Suprapubic skin (tissue), 3 donors: ENCODE measurements around the gene HTR2B.

Source experiments
- CTCF ChIP-seq, 2 donors: fragments of 200-600 bp in 1 of 2; fragments of 450-650 bp in 1 of 2; sonication (generic) in 1 of 2; IDR thresholded peaks; one replicate each; pipeline ENCODE4 v1.5.1; 2016 to 2019; ENCODE audit warnings: antibody characterized with exemption in 2 of 2, mild to moderate bottlenecking in 1 of 2, moderate library complexity in 1 of 2
- POLR2A ChIP-seq, 2 donors: fragments of 450-650 bp; IDR thresholded peaks; one replicate each; pipeline ENCODE4 v1.6.1; 2017; ENCODE audit warnings: antibody characterized with exemption in 2 of 2, mild to moderate bottlenecking in 2 of 2, moderate library complexity in 2 of 2

GRCh38 chr2:231110551-231110950 lies 14.3 kb downstream of the HTR2B start:
- TF ChIP-seq CTCF (IDR thresholded peaks at IDR 0.05) = no peak
- no peak for TF ChIP-seq POLR2A (IDR thresholded peaks at IDR 0.05)
